Peyer's patch (tissue), 4 donors: ENCODE results near the gene TMEM161A. TPM values are rescaled to one million over a fixed set of nuclear protein-coding genes. Genes with fewer than 3 reads are reported as not detected.

Experiments
- DNase-seq, 3 donors: peaks; one replicate each; pipeline ENCODE4 v3.0.0-alpha.2; 2017 to 2019
- H3K27ac ChIP-seq, 4 donors: fragments of 200-600 bp; sonication (generic); one replicate each; pipeline ENCODE4 v1.5.1; 2016 to 2019
- H3K27me3 ChIP-seq, 2 donors: fragments of 200-600 bp; sonication (generic); one replicate each; pipeline ENCODE4 v1.5.1; 2019
- H3K36me3 ChIP-seq, 3 donors: fragments of 200-600 bp; sonication (generic); one replicate each; pipeline ENCODE4 v1.5.1; 2016 to 2019
- H3K4me1 ChIP-seq, 4 donors: fragments of 200-600 bp; sonication (generic); one replicate each; pipeline ENCODE4 v1.5.1; 2016 to 2019
- H3K4me3 ChIP-seq, 4 donors: fragments of 200-600 bp; sonication (generic); 1 replicate in 3 of 4; 2 replicates in 1 of 4; pipeline ENCODE4 v1.5.1; 2016 to 2019; ENCODE audit warnings: mild to moderate bottlenecking in 1 of 4
- H3K9me3 ChIP-seq, 4 donors: fragments of 200-600 bp; sonication (generic); one replicate each; pipeline ENCODE4 v1.5.1; 2016 to 2019; ENCODE audit warnings: mild to moderate bottlenecking in 1 of 4
- CTCF ChIP-seq, 6 experiments: fragments of 450-650 bp in 4 of 6; fragments of 200-600 bp in 2 of 6; sonication (generic) in 1 of 6; IDR thresholded peaks; one replicate each; pipeline ENCODE4 v1.5.1; 2017 to 2019; ENCODE audit warnings: antibody characterized with exemption in 6 of 6, mild to moderate bottlenecking in 3 of 6, moderate library complexity in 1 of 6
- POLR2A ChIP-seq, 2 donors: fragments of 450-650 bp; IDR thresholded peaks; one replicate each; pipeline ENCODE4 v1.5.1; 2017; ENCODE audit warnings: antibody characterized with exemption in 2 of 2, mild to moderate bottlenecking in 2 of 2, moderate library complexity in 2 of 2
- total RNA-seq, 4 donors: library from RNA; depleted of rRNA; stranded (reverse); fragments of >200 nt; gene quantifications; one replicate each; pipeline ENCODE4 v1.1.0, GENCODE V29; 2016

Gene TMEM161A
- total RNA-seq, 4 donors from 2014 or later, result 15.9 to 26.4 (median 18.7) TPM

GRCh38 chr19:19119325-19120237, 18.7 kb downstream of the TMEM161A start:
- no peaks in the 10 kb centered on the region for H3K4me1 ChIP-seq
- no peak for TF ChIP-seq POLR2A (IDR thresholded peaks at IDR 0.05)
- no peak for TF ChIP-seq CTCF (IDR thresholded peaks at IDR 0.05)
- no peaks in the 10 kb centered on the region for H3K9me3 ChIP-seq
- H3K36me3 ChIP-seq, result peaks cover 0 to 13% (median 0%) of the 10 kb centered on the region in 3 donors
- H3K4me3 ChIP-seq, result peak overlapping the region in 1 of 4 donors; percentile 10
- no peaks in the 10 kb centered on the region for H3K27me3 ChIP-seq
- H3K27ac ChIP-seq, result no peak overlapping the region
- DNase-seq, result no peak

GRCh38 chr19:19115954-19116353, 22.3 kb downstream of the TMEM161A start:
- no peak overlapping the region for H3K27ac ChIP-seq
- TF ChIP-seq CTCF (IDR thresholded peaks at IDR 0.05), result peak in 5 of 6 experiments; percentile 17 to 64 (median 59)
- TF ChIP-seq POLR2A (IDR thresholded peaks at IDR 0.05), result no peak
- H3K4me3 ChIP-seq, result no peak overlapping the region
- peaks cover 0 to 2% (median 0%) of the 10 kb centered on the region in 4 donors for H3K4me1 ChIP-seq
- no peaks in the 10 kb centered on the region for H3K9me3 ChIP-seq
- peaks cover 0 to 8% (median 0%) of the 10 kb centered on the region in 3 donors for H3K36me3 ChIP-seq
- peak; percentile 29 to 75 (median 68) for DNase-seq
- H3K27me3 ChIP-seq, result no peaks in the 10 kb centered on the region

- no peaks in the 10 kb centered on the region for H3K36me3 ChIP-seq
- DNase-seq, result no peak
- no peaks in the 10 kb centered on the region for H3K27me3 ChIP-seq
- no peak overlapping the region for H3K27ac ChIP-seq
- TF ChIP-seq CTCF (IDR thresholded peaks at IDR 0.05) (no peak), POLR2A (IDR thresholded peaks at IDR 0.05) (no peak)
- peaks cover 0 to 12% (median 0%) of the 10 kb centered on the region in 4 donors for H3K4me1 ChIP-seq
- no peaks in the 10 kb centered on the region for H3K9me3 ChIP-seq
- no peak overlapping the region for H3K4me3 ChIP-seq
Observed at GRCh38 chr19:19113040-19113626, 25.1 kb downstream of the TMEM161A start.

- Histone ChIP-seq H3K27me3 (no peaks in the 10 kb centered on the region), H3K27ac (no peak overlapping the region), H3K9me3 (no peaks in the 10 kb centered on the region), H3K36me3 (no peaks in the 10 kb centered on the region), H3K4me3 (no peak overlapping the region), H3K4me1 (peaks cover 0 to 12% (median 0%) of the 10 kb centered on the region in 4 donors)
- TF ChIP-seq POLR2A (IDR thresholded peaks at IDR 0.05) (no peak), CTCF (IDR thresholded peaks at IDR 0.05) (no peak)
- DNase-seq, result no peak
Observed at GRCh38 chr19:19111967-19112580, 26.2 kb downstream of the TMEM161A start.

- Histone ChIP-seq H3K9me3 (no peaks in the 10 kb centered on the region), H3K27ac (no peak overlapping the region), H3K4me1 (peaks cover 0 to 12% (median 0%) of the 10 kb centered on the region in 4 donors), H3K4me3 (no peak overlapping the region), H3K36me3 (no peaks in the 10 kb centered on the region), H3K27me3 (no peaks in the 10 kb centered on the region)
- TF ChIP-seq CTCF (IDR thresholded peaks at IDR 0.05) (no peak), POLR2A (IDR thresholded peaks at IDR 0.05) (no peak)
- DNase-seq, result no peak
Observed at GRCh38 chr19:19111136-19111835, 27.0 kb downstream of the TMEM161A start.
